GM23338 (cell line): ENCODE measurements around the gene ZNF549. TPM values are rescaled to one million over a fixed set of nuclear protein-coding genes. Genes with fewer than 3 reads are reported as not detected.

Experiments
- ATAC-seq: fragments of 200-7000 bp; cut with Tn5 transposase; 3 replicates; pipeline ENCODE4 v1.9.1; 2020
- DNase-seq: peaks from one replicate; pipeline ENCODE4 v3.0.0-alpha.2; 2015; ENCODE audit warnings: low spot score
- H2AFZ ChIP-seq: fragments of 200-600 bp; sonication (generic); 2 replicates; pipeline ENCODE4 v1.8.0; 2016; ENCODE audit warnings: antibody characterized with exemption, mild to moderate bottlenecking, moderate library complexity
- H3F3A ChIP-seq: fragments of 200-600 bp; sonication (generic); replicated peaks from 2 replicates; pipeline ENCODE4 v1.8.0; 2017; ENCODE audit warnings: antibody characterized with exemption, mixed run types, low read depth
- H3K27ac ChIP-seq: fragments of 200-600 bp; sonication (generic); 2 replicates; pipeline ENCODE4 v1.6.1; 2016; ENCODE audit warnings: low read depth
- H3K27me3 ChIP-seq: fragments of 200-600 bp; sonication (generic); 2 replicates; pipeline ENCODE4 v1.8.0; 2016; ENCODE audit warnings: mild to moderate bottlenecking, mixed run types, moderate library complexity; ENCODE audit not compliant: insufficient read depth
- H3K36me3 ChIP-seq: fragments of 200-600 bp; sonication (generic); 2 replicates; pipeline ENCODE4 v1.8.0; 2016; ENCODE audit warnings: mild to moderate bottlenecking; ENCODE audit not compliant: insufficient read depth
- H3K4me1 ChIP-seq: fragments of 200-600 bp; sonication (generic); 2 replicates; pipeline ENCODE4 v1.8.0; 2016; ENCODE audit warnings: mild to moderate bottlenecking, moderate library complexity; ENCODE audit not compliant: insufficient read depth
- H3K4me2 ChIP-seq: fragments of 200-600 bp; sonication (generic); 2 replicates; pipeline ENCODE4 v1.7.1; 2017; ENCODE audit warnings: mixed run types
- H3K4me3 ChIP-seq: fragments of 200-600 bp; sonication (generic); 2 replicates; pipeline ENCODE4 v1.6.1; 2016; ENCODE audit warnings: mixed run types
- H3K79me2 ChIP-seq: fragments of 200-600 bp; sonication (generic); replicated peaks from 2 replicates; pipeline ENCODE4 v1.8.0; 2017; ENCODE audit warnings: mild to moderate bottlenecking; ENCODE audit not compliant: insufficient read depth
- H3K9me2 ChIP-seq: fragments of 200-600 bp; sonication (generic); 2 replicates; pipeline ENCODE4 v1.8.0; 2017; ENCODE audit not compliant: insufficient read depth
- H4K20me1 ChIP-seq: fragments of 200-600 bp; sonication (generic); replicated peaks from 2 replicates; pipeline ENCODE4 v1.8.0; 2017; ENCODE audit warnings: mild to moderate bottlenecking; ENCODE audit not compliant: insufficient read depth
- H3K27ac Mint-ChIP-seq: 2 replicates; pipeline ENCODE4 v1.8.0; 2020; ENCODE audit warnings: inconsistent platforms, mild to moderate bottlenecking, moderate library complexity, mixed read lengths
- H3K27me3 Mint-ChIP-seq: 3 replicates; pipeline ENCODE4 v1.8.0; 2022; ENCODE audit warnings: low read depth, mild to moderate bottlenecking, moderate library complexity, mixed read lengths, inconsistent platforms; ENCODE audit not compliant: insufficient read depth, poor library complexity
- H3K36me3 Mint-ChIP-seq: 3 replicates; pipeline ENCODE4 v1.8.0; 2021; ENCODE audit warnings: low read depth, mild to moderate bottlenecking, inconsistent platforms, moderate library complexity, mixed read lengths
- H3K4me1 Mint-ChIP-seq: 3 replicates; pipeline ENCODE4 v1.8.0; 2020; ENCODE audit warnings: mild to moderate bottlenecking, inconsistent platforms, mixed read lengths
- H3K4me3 Mint-ChIP-seq: 3 replicates; pipeline ENCODE4 v1.8.0; 2021; ENCODE audit warnings: moderate library complexity, mild to moderate bottlenecking, inconsistent platforms, mixed read lengths
- H3K9me3 Mint-ChIP-seq: 3 replicates; pipeline ENCODE4 v1.8.0; 2020; ENCODE audit warnings: moderate library complexity, mild to moderate bottlenecking, inconsistent platforms, mixed read lengths
- CREB1 ChIP-seq: fragments of 250-450 bp; sonication (Bioruptor Pico); IDR thresholded peaks from 2 replicates; pipeline ENCODE4 v1.5.0; 2020; ENCODE audit warnings: low read depth, mild to moderate bottlenecking, moderate library complexity
- EZH2 ChIP-seq: fragments of 200-600 bp; sonication (generic); IDR thresholded peaks from one replicate; pipeline ENCODE4 v1.8.0; 2017; ENCODE audit warnings: antibody characterized with exemption, mild to moderate bottlenecking, low read depth; ENCODE audit not compliant: unreplicated experiment
- EZH2phosphoT487 ChIP-seq: fragments of 200-600 bp; sonication (generic); IDR thresholded peaks from one replicate; pipeline ENCODE4 v1.8.1; 2018; ENCODE audit warnings: antibody characterized with exemption; ENCODE audit not compliant: unreplicated experiment
- JUNB ChIP-seq: IDR thresholded peaks from one replicate; pipeline ENCODE4 v1.6.1; 2016; ENCODE audit warnings: antibody characterized with exemption; ENCODE audit not compliant: unreplicated experiment
- NANOG ChIP-seq: IDR thresholded peaks from 2 replicates; pipeline ENCODE4 v1.6.1; 2016; ENCODE audit warnings: antibody characterized with exemption, borderline replicate concordance
- POLR2AphosphoS5 ChIP-seq: IDR thresholded peaks from 2 replicates; pipeline ENCODE4 v1.6.1; 2016; ENCODE audit warnings: antibody characterized with exemption, low read depth
- STAT1 ChIP-seq: IDR thresholded peaks from one replicate; pipeline ENCODE4 v1.6.1; 2016; ENCODE audit warnings: antibody characterized with exemption; ENCODE audit not compliant: unreplicated experiment
- ZNF114 ChIP-seq: fragments of 250-450 bp; sonication (Bioruptor Pico); IDR thresholded peaks from 2 replicates; pipeline ENCODE4 v1.5.0; 2020; ENCODE audit warnings: mild to moderate bottlenecking, moderate library complexity
- ZNF331 ChIP-seq: fragments of 250-450 bp; sonication (Bioruptor Pico); IDR thresholded peaks from 2 replicates; pipeline ENCODE4 v1.5.0; 2020; ENCODE audit warnings: low read depth, mild to moderate bottlenecking, moderate library complexity
- polyA plus RNA-seq: library from polyadenylated mRNA; unstranded; fragments of >200 nt; fragmentation: Nextera tagmentation; extraction: Ambion mirVana; gene quantifications from 2 replicates; pipeline ENCODE4 v1.2.1, GENCODE V29; 2016
- total RNA-seq: library from RNA; depleted of rRNA; stranded (reverse); fragments of >200 nt; shearing (Covaris generic); gene quantifications from 2 replicates; pipeline ENCODE4 v1.2.3, GENCODE V29; 2014
- TF ChIP-seq, protein P1 (sequence below), 2 experiments: fragments of 200-600 bp in 1 of 2; sonication (generic) in 1 of 2; conservative IDR thresholded peaks; 2 replicates each; pipeline versions ENCODE4 v1.5.1 to v1.6.1; 2016 to 2017; ENCODE audit warnings: antibody characterized with exemption in 2 of 2, low read depth in 2 of 2, mild to moderate bottlenecking in 2 of 2, moderate library complexity in 1 of 2
- TF ChIP-seq, protein P2 (sequence below): IDR thresholded peaks from one replicate; pipeline ENCODE4 v1.6.1; 2018; ENCODE audit warnings: antibody characterized with exemption; ENCODE audit not compliant: unreplicated experiment
- TF ChIP-seq, protein P3 (sequence below): fragments of 250-450 bp; sonication (Bioruptor Pico); IDR thresholded peaks from 2 replicates; pipeline ENCODE4 v1.5.0; 2020; ENCODE audit warnings: mild to moderate bottlenecking, moderate library complexity
- TF ChIP-seq, protein P4 (sequence below): IDR thresholded peaks from 2 replicates; pipeline ENCODE4 v1.6.1; 2016; ENCODE audit warnings: antibody characterized with exemption

ZNF549 gene
- total and polyA plus RNA-seq, 2 experiments from 2014 or later = 4.3 to 11.6 TPM

DNA sequence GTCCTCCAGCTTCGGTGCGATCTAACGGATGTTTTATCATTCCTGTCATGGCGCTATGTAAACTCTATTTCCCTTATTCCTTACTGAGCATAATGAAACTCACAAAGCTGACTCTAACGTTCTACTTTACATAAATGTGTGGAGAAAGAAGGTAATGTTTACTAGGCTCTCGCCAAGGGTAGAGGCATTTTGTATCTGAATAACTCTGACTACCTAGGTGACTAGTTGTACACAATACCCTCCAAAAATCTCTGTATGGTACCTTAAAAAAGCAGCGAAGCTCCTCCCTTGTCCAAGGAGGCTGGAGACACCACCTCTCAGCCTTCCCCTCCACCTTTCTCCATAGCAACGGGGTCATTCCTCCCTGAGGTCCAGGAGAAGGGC lies 72.2 kb downstream of the ZNF549 start:
- Mint-ChIP-seq H3K27me3 (peaks cover 5% of the 10 kb centered on the region), H3K4me1 (peaks cover 3% of the 10 kb centered on the region; the same call in 2 of the 3 replicates), H3K4me3 (peak overlapping the region; percentile 82), H3K36me3 (peaks cover 27% of the 10 kb centered on the region), H3K9me3 (peaks cover 3% of the 10 kb centered on the region; the same call in 2 of the 3 replicates), H3K27ac (no peak overlapping the region)
- Histone ChIP-seq H3K36me3 (no peaks in the 10 kb centered on the region), H2AFZ (peak overlapping the region; percentile 97), H3K27ac (no peak overlapping the region), H3K4me2 (peak overlapping the region; percentile 70), H4K20me1 (no peaks in the 10 kb centered on the region), H3F3A (no peaks in the 10 kb centered on the region), H3K4me3 (peak overlapping the region; percentile 96), H3K4me1 (no peaks in the 10 kb centered on the region), H3K9me2 (0 out of 2 replicates have a peak, but pooled peaks cover 6% of the 10 kb centered on the region), H3K79me2 (peaks cover 16% of the 10 kb centered on the region; the same call in 1 of the 2 replicates), H3K27me3 (no peaks in the 10 kb centered on the region)
- ATAC-seq = no peak
- TF ChIP-seq EZH2 (no peak), POLR2AphosphoS5 (no peak), ZNF114 (CRISPR knock-in tag) (no peak), JUNB (no peak), CREB1 (no peak), STAT1 (no peak), EZH2phosphoT487 (no peak), ZNF331 (CRISPR knock-in tag) (no peak), NANOG (no peak)
- TF ChIP-seq, protein P1, sequence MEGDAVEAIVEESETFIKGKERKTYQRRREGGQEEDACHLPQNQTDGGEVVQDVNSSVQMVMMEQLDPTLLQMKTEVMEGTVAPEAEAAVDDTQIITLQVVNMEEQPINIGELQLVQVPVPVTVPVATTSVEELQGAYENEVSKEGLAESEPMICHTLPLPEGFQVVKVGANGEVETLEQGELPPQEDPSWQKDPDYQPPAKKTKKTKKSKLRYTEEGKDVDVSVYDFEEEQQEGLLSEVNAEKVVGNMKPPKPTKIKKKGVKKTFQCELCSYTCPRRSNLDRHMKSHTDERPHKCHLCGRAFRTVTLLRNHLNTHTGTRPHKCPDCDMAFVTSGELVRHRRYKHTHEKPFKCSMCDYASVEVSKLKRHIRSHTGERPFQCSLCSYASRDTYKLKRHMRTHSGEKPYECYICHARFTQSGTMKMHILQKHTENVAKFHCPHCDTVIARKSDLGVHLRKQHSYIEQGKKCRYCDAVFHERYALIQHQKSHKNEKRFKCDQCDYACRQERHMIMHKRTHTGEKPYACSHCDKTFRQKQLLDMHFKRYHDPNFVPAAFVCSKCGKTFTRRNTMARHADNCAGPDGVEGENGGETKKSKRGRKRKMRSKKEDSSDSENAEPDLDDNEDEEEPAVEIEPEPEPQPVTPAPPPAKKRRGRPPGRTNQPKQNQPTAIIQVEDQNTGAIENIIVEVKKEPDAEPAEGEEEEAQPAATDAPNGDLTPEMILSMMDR (conservative IDR thresholded peaks at IDR 0.05; ENCODE audit: low read depth in 2 of 2) = no peak
- TF ChIP-seq, protein P2, sequence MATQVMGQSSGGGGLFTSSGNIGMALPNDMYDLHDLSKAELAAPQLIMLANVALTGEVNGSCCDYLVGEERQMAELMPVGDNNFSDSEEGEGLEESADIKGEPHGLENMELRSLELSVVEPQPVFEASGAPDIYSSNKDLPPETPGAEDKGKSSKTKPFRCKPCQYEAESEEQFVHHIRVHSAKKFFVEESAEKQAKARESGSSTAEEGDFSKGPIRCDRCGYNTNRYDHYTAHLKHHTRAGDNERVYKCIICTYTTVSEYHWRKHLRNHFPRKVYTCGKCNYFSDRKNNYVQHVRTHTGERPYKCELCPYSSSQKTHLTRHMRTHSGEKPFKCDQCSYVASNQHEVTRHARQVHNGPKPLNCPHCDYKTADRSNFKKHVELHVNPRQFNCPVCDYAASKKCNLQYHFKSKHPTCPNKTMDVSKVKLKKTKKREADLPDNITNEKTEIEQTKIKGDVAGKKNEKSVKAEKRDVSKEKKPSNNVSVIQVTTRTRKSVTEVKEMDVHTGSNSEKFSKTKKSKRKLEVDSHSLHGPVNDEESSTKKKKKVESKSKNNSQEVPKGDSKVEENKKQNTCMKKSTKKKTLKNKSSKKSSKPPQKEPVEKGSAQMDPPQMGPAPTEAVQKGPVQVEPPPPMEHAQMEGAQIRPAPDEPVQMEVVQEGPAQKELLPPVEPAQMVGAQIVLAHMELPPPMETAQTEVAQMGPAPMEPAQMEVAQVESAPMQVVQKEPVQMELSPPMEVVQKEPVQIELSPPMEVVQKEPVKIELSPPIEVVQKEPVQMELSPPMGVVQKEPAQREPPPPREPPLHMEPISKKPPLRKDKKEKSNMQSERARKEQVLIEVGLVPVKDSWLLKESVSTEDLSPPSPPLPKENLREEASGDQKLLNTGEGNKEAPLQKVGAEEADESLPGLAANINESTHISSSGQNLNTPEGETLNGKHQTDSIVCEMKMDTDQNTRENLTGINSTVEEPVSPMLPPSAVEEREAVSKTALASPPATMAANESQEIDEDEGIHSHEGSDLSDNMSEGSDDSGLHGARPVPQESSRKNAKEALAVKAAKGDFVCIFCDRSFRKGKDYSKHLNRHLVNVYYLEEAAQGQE = no peak
- TF ChIP-seq, protein P3, sequence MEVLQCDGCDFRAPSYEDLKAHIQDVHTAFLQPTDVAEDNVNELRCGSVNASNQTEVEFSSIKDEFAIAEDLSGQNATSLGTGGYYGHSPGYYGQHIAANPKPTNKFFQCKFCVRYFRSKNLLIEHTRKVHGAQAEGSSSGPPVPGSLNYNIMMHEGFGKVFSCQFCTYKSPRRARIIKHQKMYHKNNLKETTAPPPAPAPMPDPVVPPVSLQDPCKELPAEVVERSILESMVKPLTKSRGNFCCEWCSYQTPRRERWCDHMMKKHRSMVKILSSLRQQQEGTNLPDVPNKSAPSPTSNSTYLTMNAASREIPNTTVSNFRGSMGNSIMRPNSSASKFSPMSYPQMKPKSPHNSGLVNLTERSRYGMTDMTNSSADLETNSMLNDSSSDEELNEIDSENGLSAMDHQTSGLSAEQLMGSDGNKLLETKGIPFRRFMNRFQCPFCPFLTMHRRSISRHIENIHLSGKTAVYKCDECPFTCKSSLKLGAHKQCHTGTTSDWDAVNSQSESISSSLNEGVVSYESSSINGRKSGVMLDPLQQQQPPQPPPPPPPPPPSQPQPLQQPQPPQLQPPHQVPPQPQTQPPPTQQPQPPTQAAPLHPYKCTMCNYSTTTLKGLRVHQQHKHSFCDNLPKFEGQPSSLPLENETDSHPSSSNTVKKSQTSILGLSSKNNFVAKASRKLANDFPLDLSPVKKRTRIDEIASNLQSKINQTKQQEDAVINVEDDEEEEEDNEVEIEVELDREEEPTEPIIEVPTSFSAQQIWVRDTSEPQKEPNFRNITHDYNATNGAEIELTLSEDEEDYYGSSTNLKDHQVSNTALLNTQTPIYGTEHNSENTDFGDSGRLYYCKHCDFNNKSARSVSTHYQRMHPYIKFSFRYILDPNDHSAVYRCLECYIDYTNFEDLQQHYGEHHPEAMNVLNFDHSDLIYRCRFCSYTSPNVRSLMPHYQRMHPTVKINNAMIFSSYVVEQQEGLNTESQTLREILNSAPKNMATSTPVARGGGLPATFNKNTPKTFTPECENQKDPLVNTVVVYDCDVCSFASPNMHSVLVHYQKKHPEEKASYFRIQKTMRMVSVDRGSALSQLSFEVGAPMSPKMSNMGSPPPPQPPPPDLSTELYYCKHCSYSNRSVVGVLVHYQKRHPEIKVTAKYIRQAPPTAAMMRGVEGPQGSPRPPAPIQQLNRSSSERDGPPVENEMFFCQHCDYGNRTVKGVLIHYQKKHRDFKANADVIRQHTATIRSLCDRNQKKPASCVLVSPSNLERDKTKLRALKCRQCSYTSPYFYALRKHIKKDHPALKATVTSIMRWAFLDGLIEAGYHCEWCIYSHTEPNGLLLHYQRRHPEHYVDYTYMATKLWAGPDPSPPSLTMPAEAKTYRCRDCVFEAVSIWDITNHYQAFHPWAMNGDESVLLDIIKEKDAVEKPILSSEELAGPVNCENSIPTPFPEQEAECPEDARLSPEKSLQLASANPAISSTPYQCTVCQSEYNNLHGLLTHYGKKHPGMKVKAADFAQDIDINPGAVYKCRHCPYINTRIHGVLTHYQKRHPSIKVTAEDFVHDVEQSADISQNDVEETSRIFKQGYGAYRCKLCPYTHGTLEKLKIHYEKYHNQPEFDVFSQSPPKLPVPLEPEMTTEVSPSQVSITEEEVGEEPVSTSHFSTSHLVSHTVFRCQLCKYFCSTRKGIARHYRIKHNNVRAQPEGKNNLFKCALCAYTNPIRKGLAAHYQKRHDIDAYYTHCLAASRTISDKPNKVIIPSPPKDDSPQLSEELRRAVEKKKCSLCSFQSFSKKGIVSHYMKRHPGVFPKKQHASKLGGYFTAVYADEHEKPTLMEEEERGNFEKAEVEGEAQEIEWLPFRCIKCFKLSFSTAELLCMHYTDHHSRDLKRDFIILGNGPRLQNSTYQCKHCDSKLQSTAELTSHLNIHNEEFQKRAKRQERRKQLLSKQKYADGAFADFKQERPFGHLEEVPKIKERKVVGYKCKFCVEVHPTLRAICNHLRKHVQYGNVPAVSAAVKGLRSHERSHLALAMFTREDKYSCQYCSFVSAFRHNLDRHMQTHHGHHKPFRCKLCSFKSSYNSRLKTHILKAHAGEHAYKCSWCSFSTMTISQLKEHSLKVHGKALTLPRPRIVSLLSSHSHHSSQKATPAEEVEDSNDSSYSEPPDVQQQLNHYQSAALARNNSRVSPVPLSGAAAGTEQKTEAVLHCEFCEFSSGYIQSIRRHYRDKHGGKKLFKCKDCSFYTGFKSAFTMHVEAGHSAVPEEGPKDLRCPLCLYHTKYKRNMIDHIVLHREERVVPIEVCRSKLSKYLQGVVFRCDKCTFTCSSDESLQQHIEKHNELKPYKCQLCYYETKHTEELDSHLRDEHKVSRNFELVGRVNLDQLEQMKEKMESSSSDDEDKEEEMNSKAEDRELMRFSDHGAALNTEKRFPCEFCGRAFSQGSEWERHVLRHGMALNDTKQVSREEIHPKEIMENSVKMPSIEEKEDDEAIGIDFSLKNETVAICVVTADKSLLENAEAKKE (CRISPR knock-in tag) = no peak
- TF ChIP-seq, protein P4, sequence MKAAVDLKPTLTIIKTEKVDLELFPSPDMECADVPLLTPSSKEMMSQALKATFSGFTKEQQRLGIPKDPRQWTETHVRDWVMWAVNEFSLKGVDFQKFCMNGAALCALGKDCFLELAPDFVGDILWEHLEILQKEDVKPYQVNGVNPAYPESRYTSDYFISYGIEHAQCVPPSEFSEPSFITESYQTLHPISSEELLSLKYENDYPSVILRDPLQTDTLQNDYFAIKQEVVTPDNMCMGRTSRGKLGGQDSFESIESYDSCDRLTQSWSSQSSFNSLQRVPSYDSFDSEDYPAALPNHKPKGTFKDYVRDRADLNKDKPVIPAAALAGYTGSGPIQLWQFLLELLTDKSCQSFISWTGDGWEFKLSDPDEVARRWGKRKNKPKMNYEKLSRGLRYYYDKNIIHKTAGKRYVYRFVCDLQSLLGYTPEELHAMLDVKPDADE = no peak
- no peak for DNase-seq
